NCI-H69 (cell line): Measurements from ENCODE around the gene RPS6KA5.
A peak's percentile ranks its signal among the peaks of the same experiment; 100 is the strongest.

Experiments used
- DNase-seq: peaks from one replicate; lab custom pipeline; 2025; lab: John Stamatoyannopoulos, UW

The RPS6KA5 gene

DNA sequence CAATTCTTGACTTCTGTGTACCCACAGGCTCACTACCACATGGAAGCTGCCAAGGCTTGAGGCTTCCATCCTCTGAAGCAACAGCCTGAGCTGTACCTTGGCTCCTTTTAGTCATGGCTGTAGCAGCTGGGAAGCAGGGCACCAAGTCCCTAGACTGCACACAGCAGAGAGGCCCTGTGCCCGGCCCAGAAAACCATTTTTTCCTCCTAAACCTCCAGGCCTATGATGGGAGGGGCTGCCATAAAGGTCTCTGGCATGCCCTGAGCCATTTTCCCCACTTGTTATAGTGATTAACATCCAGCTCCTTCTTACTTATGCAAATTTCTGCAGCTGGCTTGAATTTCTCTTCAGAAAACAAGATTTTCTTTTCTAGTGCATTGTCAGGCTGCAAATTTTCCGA, 121.8 kb downstream of the RPS6KA5 start:
- no peak for DNase-seq

- no peak for DNase-seq
These were observed 123.5 kb downstream of the RPS6KA5 start for GRCh38 chr14:90936757-90937440.

GRCh38 chr14:90924621-90925340, 135.7 kb downstream of the RPS6KA5 start:
- DNase-seq = no peak

DNA sequence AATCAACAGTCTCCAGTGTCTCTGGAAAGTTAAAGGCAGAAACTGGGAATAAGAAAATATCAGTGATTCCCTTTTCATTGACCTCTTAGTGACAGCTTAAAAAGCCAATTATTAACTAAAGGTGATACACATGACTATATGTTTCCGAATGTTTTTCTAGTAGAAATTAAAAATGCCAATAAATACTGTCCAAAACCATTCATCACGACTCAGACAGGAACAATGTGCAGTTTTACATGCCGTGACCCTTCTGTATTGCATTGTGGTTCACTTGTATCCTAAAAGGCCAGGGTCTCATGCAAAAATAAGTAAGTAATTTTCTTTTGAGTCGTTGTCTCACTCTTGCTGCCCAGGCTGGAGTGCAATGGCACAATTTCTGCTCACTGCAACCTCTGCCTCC, 138.3 kb downstream of the RPS6KA5 start:
- DNase-seq = no peak

- no peak for DNase-seq
These were observed 149.3 kb downstream of the RPS6KA5 start for GRCh38 chr14:90911121-90911520.

DNA sequence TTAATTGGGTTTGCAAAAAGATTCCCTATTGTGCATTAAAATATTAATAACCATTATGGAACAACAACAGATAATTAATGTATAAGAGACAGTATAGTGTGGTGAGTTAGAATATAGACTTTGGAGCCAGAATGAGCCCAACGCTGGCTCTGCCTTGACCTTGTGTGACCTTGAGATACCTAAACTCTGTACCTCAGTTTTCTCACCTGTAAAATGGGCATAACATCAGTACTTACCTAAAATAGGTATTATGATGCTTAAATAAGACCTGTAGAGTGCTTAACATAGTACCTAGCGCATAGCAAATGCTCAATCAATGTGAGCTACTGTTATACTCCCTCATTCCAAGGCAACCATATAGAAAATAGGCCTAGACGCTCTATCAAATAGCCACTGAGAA, 153.3 kb downstream of the RPS6KA5 start:
- no peak for DNase-seq

DNA sequence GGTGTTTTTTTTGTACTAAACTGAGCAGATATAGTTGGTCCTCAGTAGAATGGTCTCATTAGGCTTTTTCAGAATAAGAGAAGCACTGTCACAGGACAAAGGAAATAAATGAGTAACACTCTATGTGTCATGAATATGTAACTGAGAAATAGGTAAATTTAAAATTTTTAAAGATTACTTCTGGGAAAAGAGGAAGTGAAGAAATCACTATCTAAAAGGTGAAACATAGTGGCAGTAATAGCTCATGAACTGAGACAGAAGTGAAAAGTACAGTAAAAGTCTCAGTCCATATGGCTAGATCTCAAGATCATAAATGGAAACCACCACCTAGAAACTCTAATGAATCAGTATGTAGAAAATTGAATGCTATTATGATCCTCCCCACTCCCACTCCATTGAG, 154.9 kb downstream of the RPS6KA5 start:
- no peak for DNase-seq

DNA sequence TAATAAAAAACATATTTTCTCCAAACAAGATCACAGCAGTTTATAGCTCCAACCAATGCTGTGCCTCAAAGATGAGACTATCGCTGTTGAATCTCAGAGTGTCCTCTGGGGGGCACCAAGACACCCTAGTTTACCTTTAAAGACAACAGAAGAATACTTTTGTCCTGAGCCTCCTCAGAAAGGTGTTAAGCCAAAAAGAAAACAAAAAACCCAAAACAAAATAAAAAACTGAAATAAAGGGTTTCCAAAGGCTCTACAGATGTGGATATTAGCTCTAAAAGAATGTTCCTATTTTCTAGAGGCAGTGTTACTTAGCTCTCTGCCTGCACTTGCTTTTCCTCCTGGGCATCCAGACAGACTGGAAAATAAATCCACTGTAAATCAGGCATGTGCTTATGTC, 157.3 kb downstream of the RPS6KA5 start:
- peak; percentile 77 for DNase-seq

DNA sequence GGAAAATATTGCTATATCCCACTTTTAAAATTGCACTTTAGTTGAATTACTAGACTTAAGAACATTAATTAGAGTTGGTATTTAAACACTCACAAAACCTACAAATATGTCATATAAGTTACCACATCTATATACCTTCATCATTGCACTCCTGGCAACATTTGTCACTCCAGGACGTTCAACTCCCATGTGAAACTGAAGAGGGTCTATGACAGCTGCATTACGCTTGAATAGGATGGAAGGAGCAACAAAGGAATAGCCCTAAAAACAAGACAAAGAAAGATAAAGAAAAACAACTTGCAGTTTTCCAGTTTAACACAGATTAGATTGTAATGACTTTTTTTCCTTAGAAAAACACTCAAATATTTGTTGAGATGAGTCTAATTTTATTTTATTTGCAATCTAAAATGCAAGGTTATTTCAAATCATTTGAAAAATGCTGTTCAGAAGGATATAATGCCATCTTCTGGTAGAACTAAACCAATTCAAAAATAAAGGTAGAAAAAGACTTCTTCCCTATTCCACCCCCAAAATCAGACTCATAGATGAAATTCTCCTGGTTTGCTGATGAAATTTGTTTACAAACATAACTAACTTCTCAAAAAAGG, 159.9 kb downstream of the RPS6KA5 start:
- no peak for DNase-seq

GRCh38 chr14:90897022-90897421, 163.4 kb downstream of the RPS6KA5 start:
- no peak for DNase-seq

GRCh38 chr14:90894241-90894640, 166.2 kb downstream of the RPS6KA5 start:
- DNase-seq = no peak

GRCh38 chr14:90893510-90893909, 166.9 kb downstream of the RPS6KA5 start:
- no peak for DNase-seq

GRCh38 chr14:90892970-90893369, 167.5 kb downstream of the RPS6KA5 start:
- DNase-seq = no peak

GRCh38 chr14:90891326-90891725, 169.1 kb downstream of the RPS6KA5 start:
- DNase-seq = no peak

GRCh38 chr14:90890322-90891020, 170.0 kb downstream of the RPS6KA5 start:
- no peak for DNase-seq

- DNase-seq = no peak
These were observed 174.1 kb downstream of the RPS6KA5 start for GRCh38 chr14:90886297-90886815.

DNA sequence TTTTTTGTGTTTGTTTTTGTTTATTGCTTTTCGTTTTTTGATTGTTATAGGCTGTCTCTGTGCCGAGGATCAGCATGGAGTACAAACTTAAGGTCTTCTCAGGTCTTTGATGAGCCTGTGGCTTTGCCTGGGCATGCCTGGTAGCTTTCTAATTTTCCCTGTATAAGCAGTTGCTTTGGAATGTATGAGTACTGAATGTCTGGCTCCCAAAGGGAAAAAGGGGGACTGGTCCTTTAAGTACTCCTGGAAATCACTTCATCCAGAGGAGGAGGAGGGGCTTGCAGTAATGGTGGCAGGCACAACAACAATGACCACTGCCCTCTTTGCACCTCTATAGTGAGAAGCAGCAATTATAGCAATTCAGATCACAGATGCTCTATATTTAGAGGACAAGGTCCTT, 176.7 kb downstream of the RPS6KA5 start:
- DNase-seq = no peak

DNA sequence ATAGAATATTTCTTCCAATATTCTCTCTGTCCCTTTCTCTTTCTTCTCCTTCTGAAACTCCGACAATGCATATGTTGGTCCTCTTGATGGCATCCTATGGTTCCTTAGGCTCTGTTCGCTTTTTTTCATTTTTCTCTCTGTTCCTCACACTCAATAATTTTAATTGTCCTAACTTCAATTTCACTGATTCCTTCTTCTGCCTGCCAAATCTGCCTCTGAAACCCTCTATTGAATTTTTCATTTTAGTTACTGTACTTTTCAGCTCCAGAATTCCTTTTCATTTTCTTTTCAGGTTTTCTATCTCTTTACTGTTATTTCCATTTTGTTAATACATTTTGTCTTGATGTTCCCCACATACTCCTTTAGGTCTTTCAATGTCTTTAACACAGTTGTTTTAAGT, 177.2 kb downstream of the RPS6KA5 start:
- DNase-seq = no peak

GRCh38 chr14:90880282-90880681, 180.2 kb downstream of the RPS6KA5 start:
- no peak for DNase-seq

GRCh38 chr14:90874599-90874998, 185.8 kb downstream of the RPS6KA5 start:
- no peak for DNase-seq

GRCh38 chr14:90871605-90872233, 188.7 kb downstream of the RPS6KA5 start:
- DNase-seq = peak; percentile 88
